Activated CD4-positive, alpha-beta T cell treated with anti-CD3 and anti-CD28 coated beads, Interleukin-2, Interleukin-6, amounts not matched to agents 100 ng/mL and 50 ng/mL, durations not matched to agents 16 hours and 8 hours (primary cell): ENCODE results near the gene USP8.

Experiments used
- DNase-seq: peaks from one replicate; pipeline ENCODE4 v3.0.0-alpha.2; 2020

USP8 gene

DNA sequence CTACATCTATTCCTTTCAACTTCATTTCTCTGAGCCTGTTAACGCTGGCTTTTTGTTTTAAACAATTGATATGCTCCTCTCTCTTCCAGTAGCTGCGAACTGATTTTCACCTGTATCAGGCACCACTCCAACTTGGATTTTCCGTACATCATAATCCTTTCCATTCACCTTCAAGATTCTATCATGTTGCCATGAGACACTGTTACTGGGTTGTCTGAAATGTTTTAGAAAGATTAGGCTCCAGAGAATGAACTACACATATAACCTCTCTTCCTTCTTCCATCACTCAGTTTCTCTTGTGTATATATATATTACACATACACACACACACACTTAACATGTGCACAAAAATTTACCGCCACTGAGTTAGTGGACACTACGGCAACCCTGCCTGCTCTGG is 122.4 kb downstream of the USP8 start, which contains the start of gene USP50:
Gene USP50 (minus strand): TSS at position 101 of the 400 bp plus-strand sequence. CDS start 141 bp downstream, outside the sequence.
- DNase-seq = no peak

DNA sequence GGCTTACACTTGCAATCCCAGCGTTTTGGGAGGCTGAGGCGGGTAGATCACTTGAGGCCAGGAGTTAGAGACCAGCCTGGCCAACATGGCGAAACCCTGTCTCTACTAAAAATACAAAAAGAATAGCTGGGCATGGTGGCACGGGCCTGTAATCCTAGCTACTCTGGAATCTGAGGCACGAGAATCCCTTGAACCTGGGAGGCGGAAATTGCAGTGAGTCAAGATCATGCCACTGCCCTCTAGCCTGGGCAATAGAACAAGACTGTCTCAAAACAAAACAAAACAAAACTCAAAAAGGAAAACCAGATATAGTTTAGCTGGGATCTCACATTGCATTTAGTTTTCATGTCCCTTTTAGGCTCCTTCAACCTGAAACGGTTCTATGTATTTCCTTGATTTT is 125.1 kb downstream of the USP8 start:
- DNase-seq = no peak

DNA sequence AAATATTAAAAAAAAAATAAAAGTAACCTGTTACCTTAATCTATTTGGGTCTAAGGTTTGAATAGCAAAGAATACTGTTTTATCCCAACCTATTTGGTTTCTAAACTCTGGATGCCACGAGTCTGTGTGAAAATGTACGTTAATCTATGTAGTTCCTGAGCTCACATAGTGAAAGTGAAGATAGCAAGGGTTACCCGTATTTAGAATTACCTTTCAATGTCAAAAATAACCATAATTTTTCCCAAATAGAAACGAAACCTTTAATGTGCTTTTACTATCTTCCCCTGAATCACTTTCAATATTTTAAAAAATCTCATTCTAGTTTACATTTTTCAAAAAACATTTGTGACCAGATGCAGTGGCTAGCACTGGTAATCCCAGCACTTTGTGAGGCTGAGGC is 128.0 kb downstream of the USP8 start:
- no peak for DNase-seq

DNA sequence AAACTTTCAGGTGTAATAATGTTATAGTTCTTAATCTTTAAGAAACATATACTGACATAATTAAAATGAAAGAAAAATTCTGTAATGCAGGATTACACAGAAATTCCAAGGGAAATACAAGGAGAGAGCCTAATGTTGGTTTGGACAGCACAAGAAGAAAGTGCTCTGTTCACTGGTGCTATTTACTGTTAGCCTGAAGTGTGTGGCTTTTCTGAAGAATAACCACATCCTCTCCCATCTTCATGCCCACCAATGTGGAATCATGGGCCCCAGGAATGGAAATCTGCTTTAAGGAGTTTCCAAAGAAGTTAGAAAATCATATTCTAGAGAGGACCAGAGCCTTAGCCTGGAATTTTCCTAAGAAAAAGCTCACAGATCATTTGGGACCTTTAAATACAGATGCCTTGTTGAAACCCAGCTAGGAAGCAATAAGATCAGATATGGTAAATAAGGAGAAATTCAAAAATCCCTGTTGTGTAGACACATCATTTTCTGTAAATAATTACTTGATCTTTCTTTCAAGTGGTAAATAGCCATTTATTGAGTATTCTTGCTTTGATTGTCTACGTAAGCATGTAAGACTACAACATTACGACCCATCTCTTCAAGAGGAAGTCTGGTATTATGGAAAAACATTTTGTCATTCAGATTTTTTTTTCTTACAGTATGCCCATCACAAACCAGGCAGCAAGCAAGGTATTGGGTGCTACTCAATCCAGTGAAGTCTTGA is 132.6 kb downstream of the USP8 start:
- peak; percentile 9 for DNase-seq

DNA sequence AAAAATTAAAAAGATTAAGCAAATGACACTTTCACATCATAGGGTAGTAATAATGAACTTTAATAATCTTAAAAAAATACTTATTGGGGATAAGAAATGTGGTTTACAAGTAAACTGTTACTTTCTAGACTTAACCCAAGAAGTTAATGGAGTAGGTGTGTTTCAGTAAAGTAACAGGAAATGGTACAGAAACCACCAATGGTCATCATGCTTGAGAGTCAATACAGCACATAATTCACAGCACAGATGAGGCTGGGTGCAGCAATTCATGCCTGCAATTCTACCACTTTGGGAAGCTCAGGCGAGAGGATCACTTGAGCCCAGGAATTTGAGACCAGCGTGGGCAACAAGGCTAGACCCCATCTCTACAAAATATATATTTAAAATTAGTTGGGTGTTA is 133.8 kb downstream of the USP8 start:
- peak; percentile 23 for DNase-seq

DNA sequence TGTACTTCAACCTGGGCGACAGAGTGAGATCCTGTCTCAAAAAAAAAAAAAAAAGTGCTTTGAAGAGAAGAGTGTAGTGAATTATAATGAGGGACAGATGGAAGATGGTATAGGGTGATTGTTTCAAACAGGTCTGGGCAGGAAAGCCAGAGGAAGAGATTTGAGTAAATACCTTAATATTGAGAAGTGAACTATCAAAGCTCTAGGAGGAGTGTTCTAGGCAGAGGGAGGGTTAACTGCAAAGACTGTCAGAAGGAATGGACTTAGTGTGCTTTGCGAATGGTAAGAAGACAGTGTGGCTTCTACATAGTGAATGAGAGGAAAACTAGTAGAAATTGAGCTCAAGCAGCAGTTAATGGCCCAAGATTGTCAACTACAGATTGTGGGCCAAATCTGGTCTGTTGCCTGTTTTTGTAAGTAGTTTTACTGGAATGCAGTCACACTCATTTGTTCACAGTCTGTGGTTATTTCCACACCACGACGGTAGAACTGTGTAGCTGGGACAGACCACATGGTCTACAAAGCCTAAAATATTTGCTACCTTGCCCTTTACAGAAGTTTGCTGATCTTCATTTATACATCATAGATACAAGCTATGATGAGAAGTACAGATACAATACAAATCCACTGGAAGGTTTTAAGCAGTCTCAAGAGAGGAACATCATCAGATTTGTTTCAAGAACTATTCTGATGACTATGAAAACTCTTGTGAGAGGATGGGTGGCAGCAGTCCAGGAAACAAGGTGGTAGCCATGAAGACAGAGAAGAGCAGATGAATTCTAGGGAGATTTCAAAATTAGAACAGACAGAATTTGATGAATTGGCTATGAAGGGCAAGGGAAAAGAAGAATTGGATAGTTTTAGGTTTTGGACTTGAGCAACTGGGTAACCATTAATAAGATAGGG is 138.8 kb downstream of the USP8 start:
- peak; percentile 68 for DNase-seq

DNA sequence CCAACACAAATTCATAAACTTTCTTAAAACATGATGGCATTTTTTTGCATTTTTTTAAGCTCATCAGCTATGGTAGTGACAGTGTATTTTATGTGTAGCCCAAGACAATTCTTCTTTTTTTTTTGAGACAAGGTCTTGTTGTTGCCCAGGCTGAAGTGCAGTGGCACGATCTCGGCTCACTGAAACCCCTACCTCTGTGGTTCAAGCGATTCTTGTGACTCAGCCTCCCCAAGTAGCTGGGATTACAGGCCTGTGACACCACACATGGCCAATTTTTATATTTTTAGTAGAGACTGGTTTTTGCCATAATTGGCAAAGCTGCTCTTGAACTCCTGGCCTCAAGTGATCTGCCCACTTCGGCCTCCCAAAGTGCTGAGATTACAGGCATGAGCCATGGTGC is 139.6 kb downstream of the USP8 start:
- DNase-seq = peak; percentile 31
